ENCODE measurements around the gene HOXA6. TPM values are rescaled to one million over a fixed set of nuclear protein-coding genes. Genes with fewer than 3 reads are reported as not detected.

HOXA6 gene
- total RNA-seq, 1 donor from 2014 or later: 15.3 TPM

DNA sequence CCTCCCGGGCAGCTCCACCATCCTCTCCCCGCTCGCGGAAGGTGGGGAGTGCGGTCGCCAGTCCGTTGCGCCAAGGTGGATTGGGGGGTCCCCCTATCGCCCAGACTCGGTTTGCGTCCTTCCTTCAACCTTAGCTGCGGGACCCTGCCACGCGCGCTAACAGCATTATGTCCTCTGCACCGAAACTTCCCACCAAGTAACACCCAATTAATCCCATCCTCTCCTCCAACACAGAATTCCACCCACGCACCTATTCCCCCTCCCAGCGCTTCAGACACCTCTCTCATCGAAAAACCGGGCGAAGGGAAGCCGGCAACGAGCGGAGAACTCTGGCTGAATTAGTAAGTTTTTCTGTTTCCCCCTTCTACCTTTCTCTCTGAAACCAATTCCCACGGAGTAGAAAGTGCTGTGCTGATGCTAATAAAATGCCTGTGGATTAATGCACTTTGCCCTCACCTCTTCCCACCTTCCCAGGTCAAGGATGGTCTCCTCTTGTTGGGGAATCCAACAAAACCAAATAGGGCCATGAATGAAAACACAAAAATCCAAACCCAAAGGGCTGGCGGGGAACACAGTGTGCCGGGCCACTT is 3.9 kb upstream of the HOXA6 start:
- DNase-seq (ENCODE audit: low spot score in 2 of 2): peak in 1 of 2 donors; percentile 70
- peaks cover 3 to 36% of the 10 kb centered on the region in 2 donors for H3K4me1 ChIP-seq
- no peaks in the 10 kb centered on the region for H3K9me3 ChIP-seq
- no peaks in the 10 kb centered on the region for H3K36me3 ChIP-seq
- intact Hi-C loops (cut with DNase I): no loop called here
- TF ChIP-seq, protein P1, sequence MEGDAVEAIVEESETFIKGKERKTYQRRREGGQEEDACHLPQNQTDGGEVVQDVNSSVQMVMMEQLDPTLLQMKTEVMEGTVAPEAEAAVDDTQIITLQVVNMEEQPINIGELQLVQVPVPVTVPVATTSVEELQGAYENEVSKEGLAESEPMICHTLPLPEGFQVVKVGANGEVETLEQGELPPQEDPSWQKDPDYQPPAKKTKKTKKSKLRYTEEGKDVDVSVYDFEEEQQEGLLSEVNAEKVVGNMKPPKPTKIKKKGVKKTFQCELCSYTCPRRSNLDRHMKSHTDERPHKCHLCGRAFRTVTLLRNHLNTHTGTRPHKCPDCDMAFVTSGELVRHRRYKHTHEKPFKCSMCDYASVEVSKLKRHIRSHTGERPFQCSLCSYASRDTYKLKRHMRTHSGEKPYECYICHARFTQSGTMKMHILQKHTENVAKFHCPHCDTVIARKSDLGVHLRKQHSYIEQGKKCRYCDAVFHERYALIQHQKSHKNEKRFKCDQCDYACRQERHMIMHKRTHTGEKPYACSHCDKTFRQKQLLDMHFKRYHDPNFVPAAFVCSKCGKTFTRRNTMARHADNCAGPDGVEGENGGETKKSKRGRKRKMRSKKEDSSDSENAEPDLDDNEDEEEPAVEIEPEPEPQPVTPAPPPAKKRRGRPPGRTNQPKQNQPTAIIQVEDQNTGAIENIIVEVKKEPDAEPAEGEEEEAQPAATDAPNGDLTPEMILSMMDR (IDR thresholded peaks at IDR 0.05): no peak
- H3K27me3 ChIP-seq: no peaks in the 10 kb centered on the region
- H3K4me3 ChIP-seq: peak overlapping the region; percentile 68 to 69
- H3K27ac ChIP-seq: peak overlapping the region; percentile 83 to 88

DNA sequence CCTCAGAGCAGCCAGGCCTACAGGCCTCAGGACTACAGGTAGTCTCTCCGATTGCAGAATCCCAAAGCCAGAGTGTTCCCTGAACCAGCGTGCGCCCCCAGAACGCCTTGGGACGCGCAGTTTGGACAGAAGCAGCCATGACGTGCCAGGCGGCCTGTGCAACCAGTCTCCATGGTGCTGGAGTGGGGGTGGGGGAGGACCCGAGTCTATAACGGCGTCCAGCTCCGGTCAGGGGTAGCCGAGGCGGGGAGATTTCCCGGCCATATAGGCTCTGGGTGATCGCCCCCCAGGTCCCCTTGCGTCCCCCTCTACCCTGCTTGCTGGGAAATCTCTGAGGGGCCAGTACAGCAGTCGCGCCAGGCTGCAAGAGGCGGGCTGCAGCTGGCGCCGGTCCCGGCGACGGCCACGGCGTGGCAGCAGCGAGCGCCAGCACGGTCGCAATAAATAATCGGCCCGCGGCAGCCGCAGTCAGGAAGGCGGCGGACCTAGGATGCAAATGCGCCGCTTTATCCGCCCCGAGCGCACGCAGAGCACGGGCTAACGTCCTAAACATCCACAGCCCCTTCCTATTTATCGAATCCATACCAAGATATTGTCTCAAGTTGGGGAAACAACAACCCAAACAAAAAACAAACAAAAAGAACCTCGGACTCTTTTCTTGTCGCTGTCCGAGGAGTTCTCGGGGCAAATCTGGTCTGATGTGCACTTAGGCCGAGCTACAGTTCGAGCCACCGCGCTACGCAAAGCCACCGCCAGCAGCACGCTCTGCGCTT is 3.2 kb upstream of the HOXA6 start:
- peak in 1 of 2 donors; percentile 88 for DNase-seq (ENCODE audit: low spot score in 2 of 2)
- intact Hi-C loops (cut with DNase I): no loop called here
- peak overlapping the region; percentile 83 to 88 for H3K27ac ChIP-seq

DNA sequence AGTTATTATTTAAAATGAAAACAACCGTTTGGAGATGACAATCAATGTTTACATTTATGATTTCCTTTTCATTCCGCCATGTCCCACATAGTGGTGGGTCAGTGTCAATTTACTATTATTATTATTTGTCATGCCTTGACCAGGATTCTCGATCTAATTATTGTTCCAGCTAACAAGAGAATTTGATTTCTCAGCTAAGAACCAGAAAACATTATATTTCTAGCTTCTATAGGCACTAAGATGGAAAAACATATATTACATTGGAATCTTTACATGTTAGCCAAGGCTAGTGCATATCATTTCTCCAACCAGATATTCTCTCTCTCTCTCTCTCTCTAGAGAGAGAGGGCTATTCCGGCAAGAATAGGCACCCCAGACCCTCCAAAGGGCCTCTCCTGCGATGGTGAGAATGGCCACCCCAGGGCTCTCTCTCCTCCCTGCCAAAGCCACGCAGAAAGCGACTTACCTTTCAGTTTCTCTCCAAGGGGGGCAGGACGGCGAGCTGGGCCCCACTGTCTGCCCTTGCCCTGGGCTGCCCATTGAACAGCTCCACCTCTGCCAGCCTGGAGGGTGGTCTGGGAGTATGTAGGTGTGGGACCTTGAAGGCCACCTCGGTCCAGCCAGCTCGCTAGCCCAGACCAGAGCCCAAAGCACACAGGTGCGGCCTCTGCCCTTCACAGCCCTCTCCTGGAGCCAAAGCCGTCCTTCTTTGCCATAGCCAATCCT is 2.4 kb upstream of the HOXA6 start:
- intact Hi-C loops (cut with DNase I): no loop called here
- Histone ChIP-seq H3K27me3 (no peaks in the 10 kb centered on the region), H3K27ac (peak overlapping the region; percentile 83 to 88), H3K4me1 (peaks cover 0 to 31% of the 10 kb centered on the region in 2 donors), H3K4me3 (peak overlapping the region; percentile 68 to 69), H3K9me3 (no peaks in the 10 kb centered on the region), H3K36me3 (peaks cover 0 to 5% of the 10 kb centered on the region in 2 donors)
- TF ChIP-seq, protein P1 (IDR thresholded peaks at IDR 0.05): no peak
- DNase-seq (ENCODE audit: low spot score in 2 of 2): no peak

More for the DNA sequence above, 3.2 kb upstream of the HOXA6 start:
- no peaks in the 10 kb centered on the region for H3K36me3 ChIP-seq
- TF ChIP-seq, protein P1 (IDR thresholded peaks at IDR 0.05): peak; percentile 80 to 94 (median 91)
- H3K4me3 ChIP-seq: peak overlapping the region; percentile 68 to 69
- no peaks in the 10 kb centered on the region for H3K27me3 ChIP-seq
- H3K4me1 ChIP-seq: peaks cover 3 to 36% of the 10 kb centered on the region in 2 donors
- no peaks in the 10 kb centered on the region for H3K9me3 ChIP-seq

DNA sequence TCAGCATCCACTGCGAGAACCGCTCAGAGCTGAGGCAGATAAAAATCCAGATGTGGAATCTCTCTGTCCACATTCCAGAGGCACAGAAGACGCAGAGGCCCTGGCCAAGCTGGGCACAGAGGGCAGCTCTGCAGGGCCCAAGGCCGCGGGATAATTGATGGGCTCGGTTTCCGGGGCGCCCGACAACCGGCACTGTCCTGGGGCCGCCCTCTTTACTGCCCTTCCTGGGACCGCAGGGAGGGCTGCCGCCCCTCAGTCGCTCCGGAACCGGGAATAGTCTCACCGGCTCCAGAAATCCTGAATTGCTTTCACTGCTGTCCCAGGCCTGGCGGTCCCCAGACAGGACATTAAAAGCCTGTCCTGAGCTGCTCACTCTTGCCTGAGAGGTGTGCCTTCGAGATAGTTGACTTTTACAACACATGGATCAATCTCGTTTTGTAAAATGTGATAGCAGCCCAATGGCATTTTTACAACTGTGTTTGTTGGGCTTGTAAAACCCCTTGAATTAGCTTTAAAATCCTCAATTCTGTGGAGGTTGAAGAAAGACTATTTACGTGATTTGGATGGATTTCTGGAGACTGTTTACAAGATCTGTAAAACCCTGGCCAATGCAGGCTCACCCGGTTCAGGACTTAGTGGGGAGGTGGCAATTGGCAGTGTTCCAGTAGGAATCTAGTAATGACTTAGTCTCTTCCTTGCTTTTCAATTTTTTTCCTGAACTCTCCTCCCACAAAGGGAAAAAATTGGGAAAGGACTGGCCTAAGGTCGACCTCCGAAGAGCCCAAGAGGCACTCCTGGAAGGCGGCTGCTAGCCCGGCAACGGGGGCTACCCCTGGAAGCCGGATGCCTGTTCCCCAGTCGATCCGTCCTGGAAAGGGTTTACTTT is 1.4 kb upstream of the HOXA6 start:
- TF ChIP-seq, protein P1 (IDR thresholded peaks at IDR 0.05): no peak
- Histone ChIP-seq H3K27ac (peak overlapping the region; percentile 83 to 88), H3K36me3 (peaks cover 0 to 15% of the 10 kb centered on the region in 2 donors), H3K4me1 (peaks cover 0 to 31% of the 10 kb centered on the region in 2 donors), H3K4me3 (peak overlapping the region; percentile 68 to 69), H3K27me3 (no peaks in the 10 kb centered on the region), H3K9me3 (no peaks in the 10 kb centered on the region)
- intact Hi-C loops (cut with DNase I): no loop called here
- DNase-seq (ENCODE audit: low spot score in 2 of 2): peak in 1 of 2 donors; percentile 64

All from ascending aorta (tissue), 2 donors.